WTC11 (cell line): ENCODE measurements around the gene RRAGD. TPM values are rescaled to one million over a fixed set of nuclear protein-coding genes. Genes with fewer than 3 reads are reported as not detected.

Experiments used
- ATAC-seq: fragments of 200-7000 bp; cut with Tn5 transposase; 2 replicates; pipeline ENCODE4 v1.10.0; 2021; ENCODE audit warnings: mild to moderate bottlenecking, moderate library complexity
- CTCF ChIA-PET: fragments of 300-600 bp; sonication (Branson Sonifier 250); formaldehyde crosslinking; loops from one replicate; lab custom pipeline; 2021; ENCODE audit warnings: antibody characterized with exemption; lab: Charles Lee
- POLR2A ChIA-PET: fragments of 350-600 bp; sonication (Branson Sonifier 250); formaldehyde crosslinking; loops from one replicate; lab custom pipeline; 2021; ENCODE audit warnings: antibody characterized with exemption; lab: Charles Lee
- DNase-seq: peaks from one replicate; pipeline ENCODE4 v3.0.0; 2021; ENCODE audit warnings: low spot score
- H3K27ac Mint-ChIP-seq: 2 replicates; pipeline ENCODE4 v1.8.0; 2021; ENCODE audit warnings: mixed read lengths
- H3K27me3 Mint-ChIP-seq: 2 replicates; pipeline ENCODE4 v1.8.0; 2021; ENCODE audit warnings: low read depth, mild to moderate bottlenecking, moderate library complexity, mixed read lengths
- H3K36me3 Mint-ChIP-seq: 2 replicates; pipeline ENCODE4 v1.8.0; 2021; ENCODE audit warnings: mixed read lengths
- H3K4me1 Mint-ChIP-seq: 2 replicates; pipeline ENCODE4 v1.8.0; 2022; ENCODE audit warnings: mixed read lengths
- H3K4me3 Mint-ChIP-seq: 2 replicates; pipeline ENCODE4 v1.8.0; 2021; ENCODE audit warnings: mild to moderate bottlenecking, moderate library complexity, mixed read lengths
- H3K9me3 Mint-ChIP-seq: 2 replicates; pipeline ENCODE4 v1.8.0; 2021; ENCODE audit warnings: mixed read lengths
- ELF4 ChIP-seq: sonication (generic); formaldehyde crosslinking; IDR thresholded peaks from 2 replicates; pipeline ENCODE4 v1.8.1; 2022; ENCODE audit warnings: low read depth, mild to moderate bottlenecking, moderate library complexity, missing genetic modification reagents
- EMX1 ChIP-seq: fragments of 250-450 bp; sonication (Bioruptor Pico); IDR thresholded peaks from 2 replicates; pipeline ENCODE4 v1.8.0; 2021; ENCODE audit warnings: mild to moderate bottlenecking
- ETV6 ChIP-seq: sonication (generic); formaldehyde crosslinking; IDR thresholded peaks from 2 replicates; pipeline ENCODE4 v1.8.1; 2022; ENCODE audit warnings: mild to moderate bottlenecking, missing genetic modification reagents
- FOXK1 ChIP-seq: sonication (generic); formaldehyde crosslinking; IDR thresholded peaks from 2 replicates; pipeline ENCODE4 v1.8.0; 2022; ENCODE audit warnings: mild to moderate bottlenecking, moderate library complexity, missing genetic modification reagents
- IRF2 ChIP-seq: sonication (generic); formaldehyde crosslinking; IDR thresholded peaks from 2 replicates; pipeline ENCODE4 v1.8.0; 2022; ENCODE audit warnings: low read depth, missing genetic modification reagents, borderline replicate concordance
- JUN ChIP-seq: sonication (generic); formaldehyde crosslinking; IDR thresholded peaks from 2 replicates; pipeline ENCODE4 v1.8.0; 2023; ENCODE audit warnings: mild to moderate bottlenecking, missing genetic modification reagents
- NR1H2 ChIP-seq: sonication (generic); formaldehyde crosslinking; IDR thresholded peaks from 2 replicates; pipeline ENCODE4 v1.9.0; 2021; ENCODE audit warnings: mild to moderate bottlenecking, moderate library complexity, missing genetic modification reagents
- SMAD3 ChIP-seq: sonication (generic); formaldehyde crosslinking; IDR thresholded peaks from 2 replicates; pipeline ENCODE4 v1.8.0; 2022; ENCODE audit warnings: missing genetic modification reagents, mild to moderate bottlenecking, borderline replicate concordance
- ZNF138 ChIP-seq: sonication (generic); formaldehyde crosslinking; conservative IDR thresholded peaks from 2 replicates; pipeline ENCODE4 v1.8.1; 2022; ENCODE audit warnings: mild to moderate bottlenecking, moderate library complexity, missing genetic modification reagents
- ZNF219 ChIP-seq: sonication (generic); formaldehyde crosslinking; IDR thresholded peaks from 2 replicates; pipeline ENCODE4 v1.8.0; 2023; ENCODE audit warnings: missing genetic modification reagents, mild to moderate bottlenecking, borderline replicate concordance
- ZNF423 ChIP-seq: fragments of 250-450 bp; sonication (Bioruptor Pico); IDR thresholded peaks from 2 replicates; pipeline ENCODE4 v2.1.2; 2022; ENCODE audit warnings: mild to moderate bottlenecking, moderate library complexity
- total RNA-seq: library from RNA; stranded (reverse); gene quantifications from 3 replicates; pipeline ENCODE4 v1.2.3, GENCODE V29; 2021
- TF ChIP-seq, protein P1 (sequence below): sonication (generic); formaldehyde crosslinking; IDR thresholded peaks from 2 replicates; pipeline ENCODE4 v1.8.0; 2023; ENCODE audit warnings: missing genetic modification reagents
- TF ChIP-seq, protein P2 (sequence below): fragments of 250-450 bp; sonication (Bioruptor Pico); IDR thresholded peaks from 2 replicates; pipeline ENCODE4 v2.1.2; 2022; ENCODE audit warnings: mild to moderate bottlenecking, moderate library complexity
- TF ChIP-seq, protein P3 (sequence below): sonication (generic); formaldehyde crosslinking; IDR thresholded peaks from 2 replicates; pipeline ENCODE4 v1.8.0; 2022; ENCODE audit warnings: missing genetic modification reagents
- TF ChIP-seq, protein P4 (sequence below): sonication (generic); formaldehyde crosslinking; IDR thresholded peaks from 2 replicates; pipeline ENCODE4 v1.8.1; 2022; ENCODE audit warnings: mild to moderate bottlenecking, moderate library complexity, missing genetic modification reagents
- TF ChIP-seq, protein P5 (sequence below): sonication (generic); formaldehyde crosslinking; IDR thresholded peaks from 2 replicates; pipeline ENCODE4 v1.8.1; 2023; ENCODE audit warnings: mild to moderate bottlenecking, missing genetic modification reagents, moderate library complexity
- TF ChIP-seq, protein P6 (sequence below): fragments of 200-600 bp; IDR thresholded peaks from 2 replicates; pipeline ENCODE4 v1.8.0; 2022; ENCODE audit warnings: antibody characterized with exemption
- TF ChIP-seq, protein P7 (sequence below): sonication (generic); formaldehyde crosslinking; IDR thresholded peaks from 2 replicates; pipeline ENCODE4 v1.8.1; 2022; ENCODE audit warnings: low read depth, missing genetic modification reagents, borderline replicate concordance
- TF ChIP-seq, protein P8 (sequence below): sonication (generic); formaldehyde crosslinking; IDR thresholded peaks from 2 replicates; pipeline ENCODE4 v1.8.0; 2022; ENCODE audit warnings: mild to moderate bottlenecking, missing genetic modification reagents
- TF ChIP-seq, protein P9 (sequence below): sonication (generic); formaldehyde crosslinking; IDR thresholded peaks from 2 replicates; pipeline ENCODE4 v1.8.1; 2023; ENCODE audit warnings: mild to moderate bottlenecking, missing genetic modification reagents

The RRAGD gene
- total RNA-seq, 1 experiment from 2014 or later = 25.4 TPM

DNA sequence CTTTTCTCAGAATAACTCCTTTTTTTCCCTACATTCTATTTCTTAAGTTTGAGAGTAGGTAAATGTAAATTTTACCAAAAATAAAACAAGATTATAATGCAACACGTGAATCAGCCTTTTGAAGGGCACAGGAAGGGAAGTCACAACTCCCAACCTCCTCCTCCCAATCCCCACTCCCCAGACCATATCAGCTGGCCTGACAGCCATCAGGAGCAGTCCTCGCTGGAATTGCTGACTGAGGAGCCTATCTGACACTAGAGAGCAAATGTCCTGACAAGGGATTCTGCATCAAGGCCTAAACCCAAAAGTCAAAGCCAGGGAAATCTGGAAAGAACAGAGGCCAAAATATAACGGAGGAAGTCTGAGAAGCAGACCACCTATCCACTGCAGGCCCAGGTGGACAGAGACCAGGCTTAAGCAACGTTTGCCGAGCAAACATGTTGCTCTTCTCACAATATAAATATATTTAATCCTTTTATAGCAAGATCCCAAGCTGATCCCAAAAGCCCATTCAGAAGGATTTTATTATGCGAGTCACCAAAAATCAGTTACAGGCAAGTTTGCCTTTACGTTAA is 2.5 kb downstream of the RRAGD start:
- DNase-seq = no peak
- peak overlapping the region; percentile 81 for H3K4me3 Mint-ChIP-seq
- peak overlapping the region; percentile 80; the same call in 1 of the 2 replicates for H3K27ac Mint-ChIP-seq
- TF ChIP-seq, protein P1, sequence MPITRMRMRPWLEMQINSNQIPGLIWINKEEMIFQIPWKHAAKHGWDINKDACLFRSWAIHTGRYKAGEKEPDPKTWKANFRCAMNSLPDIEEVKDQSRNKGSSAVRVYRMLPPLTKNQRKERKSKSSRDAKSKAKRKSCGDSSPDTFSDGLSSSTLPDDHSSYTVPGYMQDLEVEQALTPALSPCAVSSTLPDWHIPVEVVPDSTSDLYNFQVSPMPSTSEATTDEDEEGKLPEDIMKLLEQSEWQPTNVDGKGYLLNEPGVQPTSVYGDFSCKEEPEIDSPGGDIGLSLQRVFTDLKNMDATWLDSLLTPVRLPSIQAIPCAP (CRISPR knock-in tag) = no peak
- TF ChIP-seq NR1H2 (CRISPR knock-in tag) (no peak), ZNF138 (CRISPR knock-in tag) (no peak)
- TF ChIP-seq, all 79 proteins: peak for 0
- Mint-ChIP-seq H3K9me3 (no peaks in the 10 kb centered on the region), H3K4me1 (peaks cover 59% of the 10 kb centered on the region), H3K27me3 (peaks cover 33% of the 10 kb centered on the region), H3K36me3 (no peaks in the 10 kb centered on the region)
- CTCF ChIA-PET = interaction anchor here (1.6 to 4.3 kb wide), 3 partner anchors 34 to 98 kb away, joined by 13 to 34 read pairs (median 15); no protein-coding TSS in a partner anchor
- POLR2A ChIA-PET = no interaction called here
- ATAC-seq = no peak

DNA sequence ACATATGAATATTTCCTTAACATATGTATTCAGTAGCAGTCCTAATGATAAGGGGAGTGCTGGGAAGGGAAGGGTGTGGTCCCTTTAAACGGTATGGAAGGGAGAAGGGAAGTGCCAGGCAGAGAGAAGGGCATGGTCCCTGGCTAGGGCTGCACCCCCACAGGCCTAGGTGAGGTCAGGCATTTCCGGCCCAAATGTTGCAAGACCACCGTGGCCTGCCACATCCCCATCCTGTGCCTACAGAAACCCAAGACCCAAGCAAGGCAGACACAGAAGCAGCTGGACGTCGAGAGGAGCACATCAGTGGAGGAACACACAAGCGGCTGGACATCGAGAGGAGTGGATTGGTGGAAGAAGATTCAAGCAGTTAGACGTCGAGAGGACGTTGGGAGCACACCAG is 5.9 kb downstream of the RRAGD start:
- Mint-ChIP-seq H3K36me3 (no peaks in the 10 kb centered on the region), H3K27me3 (peaks cover 11% of the 10 kb centered on the region), H3K9me3 (no peaks in the 10 kb centered on the region), H3K4me1 (peaks cover 62% of the 10 kb centered on the region), H3K4me3 (no peak overlapping the region), H3K27ac (no peak overlapping the region)
- DNase-seq (no peak), ATAC-seq (peak; percentile 12; the same call in 1 of the 2 replicates)
- POLR2A ChIA-PET = no interaction called here
- CTCF ChIA-PET = interaction anchor here (1.0 to 3.1 kb wide), 4 partner anchors 31 to 204 kb away, joined by 3 to 11 read pairs (median 6); no protein-coding TSS in a partner anchor
- TF ChIP-seq FOXK1 (CRISPR knock-in tag) = no peak
- no peak for TF ChIP-seq IRF2 (CRISPR knock-in tag)
- no peak for TF ChIP-seq ZNF138 (CRISPR knock-in tag)
- TF ChIP-seq ZNF219 (CRISPR knock-in tag) = no peak
- TF ChIP-seq, protein P2, sequence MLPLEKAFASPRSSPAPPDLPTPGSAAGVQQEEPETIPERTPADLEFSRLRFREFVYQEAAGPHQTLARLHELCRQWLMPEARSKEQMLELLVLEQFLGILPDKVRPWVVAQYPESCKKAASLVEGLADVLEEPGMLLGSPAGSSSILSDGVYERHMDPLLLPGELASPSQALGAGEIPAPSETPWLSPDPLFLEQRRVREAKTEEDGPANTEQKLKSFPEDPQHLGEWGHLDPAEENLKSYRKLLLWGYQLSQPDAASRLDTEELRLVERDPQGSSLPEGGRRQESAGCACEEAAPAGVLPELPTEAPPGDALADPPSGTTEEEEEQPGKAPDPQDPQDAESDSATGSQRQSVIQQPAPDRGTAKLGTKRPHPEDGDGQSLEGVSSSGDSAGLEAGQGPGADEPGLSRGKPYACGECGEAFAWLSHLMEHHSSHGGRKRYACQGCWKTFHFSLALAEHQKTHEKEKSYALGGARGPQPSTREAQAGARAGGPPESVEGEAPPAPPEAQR (CRISPR knock-in tag) = no peak
- TF ChIP-seq JUN = no peak
- TF ChIP-seq, protein P3, sequence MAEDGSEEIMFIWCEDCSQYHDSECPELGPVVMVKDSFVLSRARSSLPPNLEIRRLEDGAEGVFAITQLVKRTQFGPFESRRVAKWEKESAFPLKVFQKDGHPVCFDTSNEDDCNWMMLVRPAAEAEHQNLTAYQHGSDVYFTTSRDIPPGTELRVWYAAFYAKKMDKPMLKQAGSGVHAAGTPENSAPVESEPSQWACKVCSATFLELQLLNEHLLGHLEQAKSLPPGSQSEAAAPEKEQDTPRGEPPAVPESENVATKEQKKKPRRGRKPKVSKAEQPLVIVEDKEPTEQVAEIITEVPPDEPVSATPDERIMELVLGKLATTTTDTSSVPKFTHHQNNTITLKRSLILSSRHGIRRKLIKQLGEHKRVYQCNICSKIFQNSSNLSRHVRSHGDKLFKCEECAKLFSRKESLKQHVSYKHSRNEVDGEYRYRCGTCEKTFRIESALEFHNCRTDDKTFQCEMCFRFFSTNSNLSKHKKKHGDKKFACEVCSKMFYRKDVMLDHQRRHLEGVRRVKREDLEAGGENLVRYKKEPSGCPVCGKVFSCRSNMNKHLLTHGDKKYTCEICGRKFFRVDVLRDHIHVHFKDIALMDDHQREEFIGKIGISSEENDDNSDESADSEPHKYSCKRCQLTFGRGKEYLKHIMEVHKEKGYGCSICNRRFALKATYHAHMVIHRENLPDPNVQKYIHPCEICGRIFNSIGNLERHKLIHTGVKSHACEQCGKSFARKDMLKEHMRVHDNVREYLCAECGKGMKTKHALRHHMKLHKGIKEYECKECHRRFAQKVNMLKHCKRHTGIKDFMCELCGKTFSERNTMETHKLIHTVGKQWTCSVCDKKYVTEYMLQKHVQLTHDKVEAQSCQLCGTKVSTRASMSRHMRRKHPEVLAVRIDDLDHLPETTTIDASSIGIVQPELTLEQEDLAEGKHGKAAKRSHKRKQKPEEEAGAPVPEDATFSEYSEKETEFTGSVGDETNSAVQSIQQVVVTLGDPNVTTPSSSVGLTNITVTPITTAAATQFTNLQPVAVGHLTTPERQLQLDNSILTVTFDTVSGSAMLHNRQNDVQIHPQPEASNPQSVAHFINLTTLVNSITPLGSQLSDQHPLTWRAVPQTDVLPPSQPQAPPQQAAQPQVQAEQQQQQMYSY = no peak
- TF ChIP-seq, protein P4, sequence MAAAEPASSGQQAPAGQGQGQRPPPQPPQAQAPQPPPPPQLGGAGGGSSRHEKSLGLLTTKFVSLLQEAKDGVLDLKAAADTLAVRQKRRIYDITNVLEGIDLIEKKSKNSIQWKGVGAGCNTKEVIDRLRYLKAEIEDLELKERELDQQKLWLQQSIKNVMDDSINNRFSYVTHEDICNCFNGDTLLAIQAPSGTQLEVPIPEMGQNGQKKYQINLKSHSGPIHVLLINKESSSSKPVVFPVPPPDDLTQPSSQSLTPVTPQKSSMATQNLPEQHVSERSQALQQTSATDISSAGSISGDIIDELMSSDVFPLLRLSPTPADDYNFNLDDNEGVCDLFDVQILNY (CRISPR knock-in tag) = no peak
- TF ChIP-seq, protein P5, sequence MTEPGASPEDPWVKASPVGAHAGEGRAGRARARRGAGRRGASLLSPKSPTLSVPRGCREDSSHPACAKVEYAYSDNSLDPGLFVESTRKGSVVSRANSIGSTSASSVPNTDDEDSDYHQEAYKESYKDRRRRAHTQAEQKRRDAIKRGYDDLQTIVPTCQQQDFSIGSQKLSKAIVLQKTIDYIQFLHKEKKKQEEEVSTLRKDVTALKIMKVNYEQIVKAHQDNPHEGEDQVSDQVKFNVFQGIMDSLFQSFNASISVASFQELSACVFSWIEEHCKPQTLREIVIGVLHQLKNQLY = no peak
- no peak for TF ChIP-seq ETV6 (CRISPR knock-in tag)
- TF ChIP-seq, protein P6, sequence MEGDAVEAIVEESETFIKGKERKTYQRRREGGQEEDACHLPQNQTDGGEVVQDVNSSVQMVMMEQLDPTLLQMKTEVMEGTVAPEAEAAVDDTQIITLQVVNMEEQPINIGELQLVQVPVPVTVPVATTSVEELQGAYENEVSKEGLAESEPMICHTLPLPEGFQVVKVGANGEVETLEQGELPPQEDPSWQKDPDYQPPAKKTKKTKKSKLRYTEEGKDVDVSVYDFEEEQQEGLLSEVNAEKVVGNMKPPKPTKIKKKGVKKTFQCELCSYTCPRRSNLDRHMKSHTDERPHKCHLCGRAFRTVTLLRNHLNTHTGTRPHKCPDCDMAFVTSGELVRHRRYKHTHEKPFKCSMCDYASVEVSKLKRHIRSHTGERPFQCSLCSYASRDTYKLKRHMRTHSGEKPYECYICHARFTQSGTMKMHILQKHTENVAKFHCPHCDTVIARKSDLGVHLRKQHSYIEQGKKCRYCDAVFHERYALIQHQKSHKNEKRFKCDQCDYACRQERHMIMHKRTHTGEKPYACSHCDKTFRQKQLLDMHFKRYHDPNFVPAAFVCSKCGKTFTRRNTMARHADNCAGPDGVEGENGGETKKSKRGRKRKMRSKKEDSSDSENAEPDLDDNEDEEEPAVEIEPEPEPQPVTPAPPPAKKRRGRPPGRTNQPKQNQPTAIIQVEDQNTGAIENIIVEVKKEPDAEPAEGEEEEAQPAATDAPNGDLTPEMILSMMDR = no peak
- TF ChIP-seq ZNF423 (CRISPR knock-in tag) = no peak
- TF ChIP-seq ELF4 (CRISPR knock-in tag) = no peak
- TF ChIP-seq, protein P7, sequence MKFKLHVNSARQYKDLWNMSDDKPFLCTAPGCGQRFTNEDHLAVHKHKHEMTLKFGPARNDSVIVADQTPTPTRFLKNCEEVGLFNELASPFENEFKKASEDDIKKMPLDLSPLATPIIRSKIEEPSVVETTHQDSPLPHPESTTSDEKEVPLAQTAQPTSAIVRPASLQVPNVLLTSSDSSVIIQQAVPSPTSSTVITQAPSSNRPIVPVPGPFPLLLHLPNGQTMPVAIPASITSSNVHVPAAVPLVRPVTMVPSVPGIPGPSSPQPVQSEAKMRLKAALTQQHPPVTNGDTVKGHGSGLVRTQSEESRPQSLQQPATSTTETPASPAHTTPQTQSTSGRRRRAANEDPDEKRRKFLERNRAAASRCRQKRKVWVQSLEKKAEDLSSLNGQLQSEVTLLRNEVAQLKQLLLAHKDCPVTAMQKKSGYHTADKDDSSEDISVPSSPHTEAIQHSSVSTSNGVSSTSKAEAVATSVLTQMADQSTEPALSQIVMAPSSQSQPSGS (CRISPR knock-in tag) = no peak
- TF ChIP-seq EMX1 (CRISPR knock-in tag) = no peak
- TF ChIP-seq, protein P8, sequence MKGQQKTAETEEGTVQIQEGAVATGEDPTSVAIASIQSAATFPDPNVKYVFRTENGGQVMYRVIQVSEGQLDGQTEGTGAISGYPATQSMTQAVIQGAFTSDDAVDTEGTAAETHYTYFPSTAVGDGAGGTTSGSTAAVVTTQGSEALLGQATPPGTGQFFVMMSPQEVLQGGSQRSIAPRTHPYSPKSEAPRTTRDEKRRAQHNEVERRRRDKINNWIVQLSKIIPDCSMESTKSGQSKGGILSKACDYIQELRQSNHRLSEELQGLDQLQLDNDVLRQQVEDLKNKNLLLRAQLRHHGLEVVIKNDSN (CRISPR knock-in tag) = no peak
- no peak for TF ChIP-seq SMAD3 (CRISPR knock-in tag)
- TF ChIP-seq, protein P9, sequence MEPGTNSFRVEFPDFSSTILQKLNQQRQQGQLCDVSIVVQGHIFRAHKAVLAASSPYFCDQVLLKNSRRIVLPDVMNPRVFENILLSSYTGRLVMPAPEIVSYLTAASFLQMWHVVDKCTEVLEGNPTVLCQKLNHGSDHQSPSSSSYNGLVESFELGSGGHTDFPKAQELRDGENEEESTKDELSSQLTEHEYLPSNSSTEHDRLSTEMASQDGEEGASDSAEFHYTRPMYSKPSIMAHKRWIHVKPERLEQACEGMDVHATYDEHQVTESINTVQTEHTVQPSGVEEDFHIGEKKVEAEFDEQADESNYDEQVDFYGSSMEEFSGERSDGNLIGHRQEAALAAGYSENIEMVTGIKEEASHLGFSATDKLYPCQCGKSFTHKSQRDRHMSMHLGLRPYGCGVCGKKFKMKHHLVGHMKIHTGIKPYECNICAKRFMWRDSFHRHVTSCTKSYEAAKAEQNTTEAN (CRISPR knock-in tag) = no peak
